Kidney (tissue), 22 donors: ENCODE data around the gene DSTN. TPM values are rescaled to one million over a fixed set of nuclear protein-coding genes. Genes with fewer than 3 reads are reported as not detected.

ENCODE experiments used
- DNase-seq, 5 donors: peaks; one replicate each; pipeline ENCODE4 v3.0.0-alpha.2; 2013 to 2020
- FAIRE-seq: peaks from 2 replicates; lab custom pipeline; 2012; peaks lifted over from hg19 to GRCh38; lab: Jason Lieb, UNC
- H3K27ac ChIP-seq, 2 donors: one replicate each; pipeline ENCODE4 v1.7.0; 2013; ENCODE audit warnings: low read depth in 2 of 2, low read length in 2 of 2, inconsistent platforms in 1 of 2
- H3K27me3 ChIP-seq: one replicate; pipeline ENCODE4 v1.7.1; 2013; ENCODE audit warnings: low read length, inconsistent platforms; ENCODE audit not compliant: control insufficient read depth, insufficient read depth
- H3K36me3 ChIP-seq, 3 donors: one replicate each; pipeline versions ENCODE4 v1.7.0 to v1.7.1; 2013; ENCODE audit warnings: low read length in 3 of 3, control low read depth in 1 of 3, inconsistent platforms in 1 of 3; ENCODE audit not compliant: insufficient read depth in 3 of 3, control insufficient read depth in 2 of 3
- H3K4me1 ChIP-seq, 3 donors: one replicate each; pipeline versions ENCODE4 v1.7.0 to v1.7.1; 2013; ENCODE audit warnings: low read length in 3 of 3, inconsistent platforms in 1 of 3, low read depth in 1 of 3; ENCODE audit not compliant: control insufficient read depth in 2 of 3, insufficient read depth in 2 of 3
- H3K4me3 ChIP-seq, 3 donors: one replicate each; pipeline versions ENCODE4 v1.7.0 to v1.8.1; 2013; ENCODE audit warnings: low read length in 3 of 3, control low read depth in 1 of 3, inconsistent platforms in 1 of 3
- H3K9ac ChIP-seq, 3 donors: one replicate each; pipeline versions ENCODE4 v1.7.0 to v1.7.1; 2013; ENCODE audit warnings: low read length in 3 of 3, control low read depth in 1 of 3, inconsistent platforms in 1 of 3
- H3K9me3 ChIP-seq, 3 donors: one replicate each; pipeline versions ENCODE4 v1.7.0 to v1.7.1; 2013; ENCODE audit warnings: low read length in 3 of 3, control low read depth in 1 of 3, inconsistent platforms in 1 of 3; ENCODE audit not compliant: control insufficient read depth in 2 of 3, insufficient read depth in 1 of 3
- CTCF ChIP-seq: IDR thresholded peaks from 3 replicates; pipeline ENCODE4 v1.5.1; 2012; ENCODE audit warnings: mild to moderate bottlenecking, moderate library complexity, borderline replicate concordance; ENCODE audit not compliant: insufficient read depth; ENCODE audit errors: extremely low read depth
- intact Hi-C: fragments of 100-400 bp; cut with DNase I; formaldehyde crosslinking; loops from one replicate; pipeline ENCODE4 v1.11.1; 2022
- long read RNA-seq, 10 donors: library from polyadenylated mRNA in 1 of 10; unstranded in 1 of 10; transcript quantifications; one replicate each; pipeline ENCODE4 v2.0.0 and lab custom pipeline, GENCODE V29; 2021 to 2026
- polyA plus RNA-seq: library from polyadenylated mRNA; stranded (reverse); fragments of 350-450 nt; fragmentation: Illumina TruSeq; extraction: RNeasy Lipid Tissue Mini Kit (QIAGEN cat#74804); gene quantifications from one replicate; pipeline ENCODE4 v1.2.3, GENCODE V29; 2014; ENCODE audit warnings: low read depth, low replicate concordance; ENCODE audit not compliant: insufficient read depth
- total RNA-seq: library from RNA; stranded (reverse); fragmentation: NEBNext Ultra II Directional; extraction: Animal tissue kit (Norgen Biotek cat#: 25700); gene quantifications from one replicate; pipeline ENCODE4 v1.2.1, GENCODE V29; 2021
- donor health status: control.
- donor health status: control.
- donor health status: control.
- donor health status: control.
- donor health status: control.
- donor health status: DM: yes; HTN: yes; CAD: no.
- donor health status: Normal renal cell carcinoma (clear cell type).

The DSTN gene
- 409 TPM for total RNA-seq
- polyA plus RNA-seq = 525 TPM
- long read RNA-seq, donor 1, transcript DSTN-201 (4 exons, 3,617 nt) = major isoform, 103 of 199 reads
- long read RNA-seq, donor 1, partial matches to known transcripts = 89 of 199 reads
- long read RNA-seq, donor 1, other reads (novel, unspliced or antisense) = 7 of 199 reads
- long read RNA-seq, donor 2, transcript DSTN-201 (4 exons, 3,617 nt) = major isoform, 155 of 219 reads
- long read RNA-seq, donor 2, partial matches to known transcripts = 54 of 219 reads
- long read RNA-seq, donor 2, other reads (novel, unspliced or antisense) = 10 of 219 reads
- long read RNA-seq, donor 3, transcript DSTN-201 (4 exons, 3,617 nt) = major isoform, 209 of 367 reads
- long read RNA-seq, donor 3, partial matches to known transcripts = 146 of 367 reads
- long read RNA-seq, donor 3, other reads (novel, unspliced or antisense) = 11 of 367 reads
- long read RNA-seq, donor 4, transcript DSTN-201 (4 exons, 3,617 nt) = major isoform, 115 of 148 reads
- long read RNA-seq, donor 4, partial matches to known transcripts = 26 of 148 reads
- long read RNA-seq, donor 4, other reads (novel, unspliced or antisense) = 6 of 148 reads
- long read RNA-seq, donor 5, transcript DSTN-201 (4 exons, 3,617 nt) = major isoform, 19 of 24 reads
- long read RNA-seq, donor 5, partial matches to known transcripts = 5 of 24 reads
- long read RNA-seq, donor 5, other reads (novel, unspliced or antisense) = 0 of 24 reads
- long read RNA-seq, donor 6, transcript DSTN-201 (4 exons, 3,617 nt) = major isoform, 227 of 466 reads
- long read RNA-seq, donor 6, partial matches to known transcripts = 226 of 466 reads
- long read RNA-seq, donor 6, other reads (novel, unspliced or antisense) = 10 of 466 reads
- long read RNA-seq, donor 7, transcript DSTN-201 (4 exons, 3,617 nt) = major isoform, 445 of 633 reads
- long read RNA-seq, donor 7, transcript DSTN-203 (5 exons, 1,853 nt) = minor isoform, 12 of 633 reads
- long read RNA-seq, donor 7, partial matches to known transcripts = 23 of 633 reads
- long read RNA-seq, donor 7, other reads (novel, unspliced or antisense) = 153 of 633 reads
- long read RNA-seq, donor 8, transcript DSTN-201 (4 exons, 3,617 nt) = major isoform, 122 of 207 reads
- long read RNA-seq, donor 8, partial matches to known transcripts = 76 of 207 reads
- long read RNA-seq, donor 8, other reads (novel, unspliced or antisense) = 8 of 207 reads
- long read RNA-seq, donor 9, transcript DSTN-201 (4 exons, 3,617 nt) = major isoform, 66 of 119 reads
- long read RNA-seq, donor 9, partial matches to known transcripts = 53 of 119 reads
- long read RNA-seq, donor 9, other reads (novel, unspliced or antisense) = 0 of 119 reads
- long read RNA-seq, donor 10, transcript DSTN-201 (4 exons, 3,617 nt) = major isoform, 132 of 235 reads
- long read RNA-seq, donor 10, partial matches to known transcripts = 95 of 235 reads
- long read RNA-seq, donor 10, other reads (novel, unspliced or antisense) = 6 of 235 reads

GRCh38 chr20:17569616-17570346 lies at the start of gene DSTN:
Gene DSTN (plus strand): TSS chr20:17570075. CDS start chr20:17570209, 134 bp downstream.
- peaks cover 3 to 18% (median 8%) of the 10 kb centered on the region in 3 donors for H3K4me1 ChIP-seq
- no peaks in the 10 kb centered on the region for H3K9me3 ChIP-seq
- H3K27me3 ChIP-seq = no peaks in the 10 kb centered on the region
- no peak for FAIRE-seq
- peak within 1 kb of the TSS; percentile 69 to 82 (median 81) for H3K4me3 ChIP-seq
- intact Hi-C loops = no loop called here
- H3K36me3 ChIP-seq = no peaks in the 10 kb centered on the region
- peak within 1 kb of the TSS; percentile 66 to 86 (median 66) for H3K9ac ChIP-seq
- peak within 1 kb of the TSS; percentile 97 to 99 for H3K27ac ChIP-seq
- DNase-seq = peak; percentile 95 to 98 (median 97)
- no peak for TF ChIP-seq CTCF

DNA sequence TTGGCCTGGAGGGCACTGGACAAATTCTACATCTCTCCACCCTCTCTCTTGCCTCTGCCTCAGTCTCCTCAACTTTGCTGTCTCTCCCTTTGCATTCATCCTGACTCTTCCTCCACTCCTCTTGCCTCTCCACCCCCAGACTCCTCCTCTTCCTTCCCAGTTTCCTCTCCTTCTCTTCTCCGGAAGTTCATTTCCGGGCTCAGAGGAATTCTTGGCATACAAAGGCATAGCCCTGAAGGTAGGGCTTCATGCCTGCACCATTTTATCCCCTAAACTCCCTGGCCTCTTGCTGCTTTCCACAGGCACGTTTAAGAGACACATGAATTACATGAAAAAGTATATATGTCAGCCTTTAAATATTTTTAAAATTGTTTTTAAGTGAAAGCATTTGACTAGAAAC lies 49.3 kb upstream of the DSTN start:
- H3K9ac ChIP-seq = no peak overlapping the region
- no peak for TF ChIP-seq CTCF
- intact Hi-C loops = no loop called here
- no peak overlapping the region for H3K4me3 ChIP-seq
- H3K36me3 ChIP-seq = no peaks in the 10 kb centered on the region
- DNase-seq (no peak), FAIRE-seq (no peak)
- no peaks in the 10 kb centered on the region for H3K4me1 ChIP-seq
- H3K27ac ChIP-seq = no peak overlapping the region
- no peaks in the 10 kb centered on the region for H3K9me3 ChIP-seq
- no peaks in the 10 kb centered on the region for H3K27me3 ChIP-seq

GRCh38 chr20:17522528-17522927 lies 47.3 kb upstream of the DSTN start:
- no peaks in the 10 kb centered on the region for H3K9me3 ChIP-seq
- peaks cover 0 to 2% (median 0%) of the 10 kb centered on the region in 3 donors for H3K4me1 ChIP-seq
- no peak overlapping the region for H3K9ac ChIP-seq
- H3K27me3 ChIP-seq = no peaks in the 10 kb centered on the region
- no peak overlapping the region for H3K4me3 ChIP-seq
- DNase-seq (no peak), FAIRE-seq (no peak)
- TF ChIP-seq CTCF = no peak
- no peaks in the 10 kb centered on the region for H3K36me3 ChIP-seq
- intact Hi-C loops = no loop called here
- no peak overlapping the region for H3K27ac ChIP-seq
